ENCODE measurements around the gene OLA1.

The OLA1 gene

DNA sequence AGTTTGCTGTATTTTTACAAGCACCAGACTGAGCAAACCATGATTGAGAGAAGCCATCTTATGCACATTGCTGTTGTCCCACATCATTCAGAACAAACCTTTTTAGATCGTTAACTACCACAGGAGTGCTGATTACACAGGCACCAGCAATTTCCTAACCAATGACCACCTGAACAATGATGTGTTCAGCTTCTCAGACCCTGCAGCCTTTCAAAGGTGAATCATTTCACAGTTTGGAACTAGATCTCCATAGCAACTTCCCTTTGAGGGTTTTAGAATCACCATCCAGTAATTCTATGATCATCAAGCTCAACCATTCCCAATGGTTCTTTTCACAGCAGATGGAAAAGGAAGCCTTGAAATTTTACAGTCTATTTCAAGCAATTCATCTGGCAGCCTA is 71.4 kb downstream of the OLA1 start:
- no peak for DNase-seq

DNA sequence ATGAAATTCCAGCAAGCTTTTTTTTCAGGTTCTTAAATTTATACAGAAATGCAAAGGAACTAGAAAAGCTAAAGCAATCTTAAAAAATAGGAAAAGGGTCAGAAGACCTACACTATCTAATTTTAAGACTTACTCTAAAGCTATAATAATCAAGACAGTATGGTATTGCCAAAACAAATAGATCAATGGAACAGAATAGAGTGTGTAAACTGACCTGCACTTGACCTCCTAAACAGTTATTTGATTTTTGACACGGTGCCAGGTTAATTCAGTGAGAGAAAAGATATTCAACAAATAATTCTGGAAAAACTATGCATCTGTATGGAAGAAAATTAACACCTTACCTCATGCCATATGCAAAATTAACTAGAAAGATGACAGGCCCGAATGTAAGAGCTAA is 73.6 kb downstream of the OLA1 start:
- DNase-seq: no peak

DNA sequence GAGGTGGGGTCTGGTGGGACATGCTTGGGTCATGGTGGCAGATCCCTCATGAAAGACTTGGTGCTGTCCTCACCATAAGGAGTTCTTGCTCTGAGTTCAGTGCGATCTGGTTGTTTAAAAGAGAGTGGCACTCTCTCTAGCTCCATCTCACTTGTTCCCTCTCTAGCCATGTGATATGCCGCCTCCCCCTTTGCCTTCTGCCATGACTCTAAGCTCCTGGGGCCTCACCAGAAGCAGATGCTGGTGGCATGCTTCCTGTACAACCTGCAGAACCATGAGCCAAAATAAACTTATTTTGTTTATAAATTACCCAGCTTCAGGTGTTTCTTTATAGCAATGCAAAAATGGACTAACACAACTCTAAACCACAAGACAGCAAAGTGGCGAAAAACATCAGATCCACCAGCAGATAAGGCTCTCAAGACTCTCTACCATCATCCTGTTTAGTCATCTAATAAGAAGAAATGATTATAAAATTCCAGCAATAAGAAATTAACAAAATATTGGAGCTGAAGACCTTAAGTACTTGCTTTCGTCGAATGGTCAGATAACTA is 75.5 kb downstream of the OLA1 start:
- DNase-seq: no peak

DNA sequence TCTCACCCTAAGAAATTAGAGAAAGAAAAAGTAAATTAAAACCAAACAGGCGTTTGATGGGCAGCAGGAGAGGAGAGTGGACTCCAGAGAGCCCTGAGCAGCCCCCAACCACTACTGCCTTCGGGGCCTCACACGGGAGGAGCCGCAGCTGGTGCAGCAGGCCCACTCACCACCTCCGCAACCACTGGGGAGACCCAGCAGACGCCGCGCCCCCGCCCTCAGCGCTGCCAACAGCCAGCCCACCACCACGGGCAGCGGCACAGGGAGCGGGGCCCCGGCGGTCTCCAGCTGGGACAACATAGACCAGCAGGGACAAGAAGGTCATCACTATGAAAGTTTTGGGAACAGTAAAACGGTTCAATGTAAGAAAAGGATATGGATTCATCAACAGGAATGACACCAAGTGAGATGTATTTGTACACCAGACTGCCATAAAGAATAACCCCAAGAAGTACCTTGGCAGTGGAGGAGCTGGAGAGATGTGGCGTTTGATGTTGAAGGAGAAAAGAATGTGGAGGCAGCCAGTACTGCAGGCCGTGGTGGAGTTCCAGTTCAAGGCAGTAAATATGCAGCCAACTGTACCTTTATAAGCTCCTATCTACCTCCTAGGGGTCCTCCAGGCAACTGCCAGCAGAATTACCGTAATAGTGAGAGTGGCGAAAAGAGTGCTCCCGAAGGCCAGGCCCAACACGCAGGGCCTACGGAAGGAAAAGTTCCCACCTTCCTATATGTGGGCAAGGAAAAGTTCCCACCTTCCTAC is 76.5 kb downstream of the OLA1 start:
- DNase-seq: no peak

DNA sequence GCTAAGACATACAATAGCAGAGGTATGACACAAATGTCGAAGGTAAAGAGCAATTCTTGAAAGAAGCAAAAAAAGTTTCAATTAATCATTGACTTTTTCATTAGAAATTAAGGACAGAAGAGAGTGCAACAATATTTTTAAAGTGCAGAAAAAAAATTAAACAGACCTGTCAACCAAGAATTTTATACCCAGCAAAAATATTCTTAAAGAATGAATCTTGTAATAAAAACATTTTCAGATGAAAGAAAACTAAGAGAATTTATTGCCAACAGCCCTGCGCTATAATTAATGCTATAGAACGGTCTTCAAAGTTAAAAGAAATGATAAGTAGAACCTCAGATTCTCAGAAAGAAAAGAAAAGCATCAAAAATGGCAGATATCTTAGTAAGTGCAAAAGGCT is 79.0 kb downstream of the OLA1 start:
- no peak for DNase-seq

DNA sequence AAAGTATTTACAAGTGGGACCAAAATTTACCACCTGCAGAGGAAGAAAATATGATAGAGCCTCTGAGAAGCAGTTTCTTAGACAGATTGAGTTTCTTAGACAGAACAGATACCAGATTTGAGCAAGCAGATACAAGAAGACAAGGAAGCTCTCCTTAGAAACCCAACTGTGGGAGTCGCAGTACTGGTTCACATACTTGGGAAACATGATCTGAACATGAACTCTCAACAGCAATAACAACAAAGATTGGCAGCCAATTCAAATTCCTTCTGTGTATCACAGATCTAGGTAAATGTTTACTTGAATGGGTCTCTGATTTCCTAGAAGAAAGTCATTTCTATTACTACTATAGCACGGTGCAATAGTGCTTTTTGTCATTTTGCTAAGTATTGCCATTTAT is 82.1 kb downstream of the OLA1 start:
- no peak for DNase-seq

DNA sequence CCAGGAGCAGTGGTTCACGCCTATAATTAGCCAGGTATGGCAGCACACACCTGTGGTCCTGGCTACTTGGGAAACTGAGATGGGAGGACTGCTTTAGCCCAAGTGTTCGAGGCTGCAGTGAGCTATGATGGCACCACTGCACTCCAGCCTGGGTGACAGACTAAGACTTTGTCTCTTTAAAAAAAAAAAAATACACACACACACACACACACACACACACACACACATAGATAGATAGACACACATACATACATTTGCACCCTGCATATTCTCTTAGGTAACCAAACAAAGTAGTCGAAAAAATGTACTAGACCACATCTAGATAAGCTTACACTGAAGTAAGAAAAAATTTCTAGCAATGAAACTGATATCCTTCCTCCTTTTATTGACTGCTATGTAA is 86.8 kb downstream of the OLA1 start:
- no peak for DNase-seq

DNA sequence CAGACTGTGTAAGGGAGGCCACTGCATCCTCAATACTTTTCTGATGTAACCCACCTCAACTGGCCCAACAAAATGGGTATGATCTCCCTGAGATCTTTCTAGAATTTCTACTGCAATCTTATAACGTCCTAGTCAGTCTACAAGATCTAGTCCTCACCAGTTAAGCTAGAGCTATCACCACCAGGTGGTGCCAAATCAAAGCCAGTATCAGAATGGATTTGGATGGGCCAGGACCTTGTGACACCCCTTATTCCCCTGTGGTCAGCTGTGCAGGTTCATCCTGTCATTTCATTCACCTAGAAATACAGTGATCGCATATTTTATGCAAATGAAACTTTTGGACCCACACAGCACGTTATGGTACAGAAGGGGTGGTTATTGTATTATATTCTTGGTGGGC is 90.3 kb downstream of the OLA1 start:
- DNase-seq: no peak

DNA sequence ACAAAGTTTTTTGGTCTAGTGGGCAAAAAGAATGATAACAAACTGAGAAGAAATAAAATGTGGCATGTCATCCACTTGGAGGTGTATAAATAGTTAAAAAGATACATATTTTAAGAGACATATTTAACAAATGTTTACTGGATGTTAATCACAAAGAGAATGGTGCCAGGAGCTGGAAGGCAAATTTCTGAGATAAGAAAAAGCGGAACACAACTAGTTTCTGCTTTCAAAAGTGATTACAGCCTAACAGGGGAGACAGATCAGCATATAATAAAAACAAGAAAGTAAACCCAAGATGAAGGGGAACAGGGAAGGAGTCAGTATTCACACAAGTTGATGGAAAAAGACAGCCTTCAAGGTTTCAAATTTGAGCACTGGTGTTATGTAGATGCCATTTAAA is 91.3 kb downstream of the OLA1 start:
- DNase-seq: no peak

DNA sequence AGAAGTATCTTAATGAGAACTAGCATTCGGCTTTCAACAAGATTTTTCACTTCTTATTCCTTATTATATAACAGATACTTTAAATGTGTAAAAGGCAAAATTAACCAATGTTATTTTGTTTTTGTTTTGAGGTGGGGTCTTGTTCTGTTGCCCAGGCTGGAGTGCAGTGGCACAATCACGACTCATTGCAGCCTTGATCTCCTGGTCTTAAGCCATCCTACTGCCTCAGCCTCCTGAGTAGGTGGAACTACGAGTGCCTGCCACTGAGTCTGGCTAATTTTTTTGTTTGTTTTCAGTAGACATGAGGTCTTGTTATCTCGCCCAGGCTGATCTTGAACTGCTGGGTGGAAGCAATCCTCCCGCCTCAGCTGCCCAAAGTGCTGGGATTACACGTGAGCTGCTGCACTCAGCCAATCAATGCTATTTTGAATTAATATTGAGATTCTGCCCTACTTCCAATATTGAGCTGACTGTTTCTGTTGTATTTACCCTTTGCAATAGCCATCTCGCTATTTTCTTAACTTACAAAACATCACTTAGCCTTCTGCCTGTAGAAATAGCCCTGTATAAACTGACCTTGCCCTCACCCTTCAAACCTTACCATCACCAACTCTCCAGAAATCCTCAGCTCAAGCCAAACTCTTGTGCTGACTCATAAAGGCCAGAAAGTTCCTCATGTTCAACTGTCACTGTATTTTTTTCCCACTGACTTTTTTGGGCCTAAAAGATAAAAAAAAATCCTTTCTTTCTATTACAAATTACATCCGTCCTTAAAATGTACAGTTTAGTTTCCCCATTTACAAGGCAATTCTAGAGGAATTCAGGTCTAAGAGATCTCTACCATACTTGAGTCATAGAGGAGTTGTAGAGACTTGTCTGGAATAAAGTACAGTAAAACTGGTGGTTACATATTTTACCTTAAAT is 94.3 kb downstream of the OLA1 start:
- DNase-seq: no peak

DNA sequence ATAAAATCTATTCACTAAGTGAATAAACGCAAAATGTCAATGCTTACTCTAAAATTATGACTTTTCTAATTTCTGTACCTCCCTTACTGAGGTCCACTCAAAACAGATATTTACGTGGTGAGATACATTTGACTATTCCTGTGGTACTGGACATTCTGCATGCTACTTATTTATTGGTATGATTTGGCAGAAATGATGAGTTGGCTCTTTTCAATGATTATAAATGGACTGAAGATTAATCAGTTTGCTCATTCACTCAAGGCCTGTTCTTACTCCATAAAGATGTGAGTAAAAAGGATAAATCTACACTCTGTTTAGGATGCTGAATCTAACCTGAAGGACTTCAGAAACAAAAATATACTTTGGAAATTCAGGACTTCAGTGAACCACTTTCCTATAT is 98.8 kb downstream of the OLA1 start:
- DNase-seq: no peak

DNA sequence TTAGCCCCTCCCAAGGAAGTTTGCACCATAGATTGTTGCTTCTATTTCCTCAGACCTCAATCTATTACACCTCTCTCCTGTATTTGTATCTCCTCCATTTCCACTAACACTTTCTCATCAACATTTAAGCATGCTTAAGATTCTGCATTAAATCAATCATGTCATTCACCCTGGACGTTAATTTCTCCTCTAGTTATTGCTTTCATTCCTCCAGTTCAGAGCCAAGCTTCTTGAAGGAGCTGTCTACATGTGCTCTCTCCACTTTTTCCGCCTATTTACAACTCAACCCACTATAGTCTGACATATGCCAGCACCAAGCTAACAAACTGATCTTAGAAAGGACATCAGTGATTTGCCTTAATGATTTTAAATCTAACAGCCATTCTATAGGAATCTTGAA is 99.5 kb downstream of the OLA1 start:
- no peak for DNase-seq

DNA sequence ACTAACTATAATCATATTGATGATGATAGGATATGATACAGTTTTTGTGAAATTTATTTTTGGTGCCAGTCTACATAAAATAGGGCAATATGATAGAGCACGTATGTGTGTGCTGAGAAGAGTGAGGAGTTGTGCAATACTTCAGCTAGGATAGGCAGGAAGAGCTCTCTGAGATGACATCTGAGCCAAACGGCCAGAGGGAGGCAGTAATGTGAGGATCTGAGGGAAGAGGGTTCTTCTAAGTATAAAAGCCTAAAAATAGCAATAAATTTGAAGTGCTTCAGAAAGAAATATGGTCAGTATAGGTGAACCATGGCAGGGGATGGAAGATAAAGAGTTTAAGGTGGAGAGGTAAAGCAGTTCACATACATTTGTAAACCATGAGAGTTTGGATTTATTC is 102.5 kb downstream of the OLA1 start:
- no peak for DNase-seq

DNA sequence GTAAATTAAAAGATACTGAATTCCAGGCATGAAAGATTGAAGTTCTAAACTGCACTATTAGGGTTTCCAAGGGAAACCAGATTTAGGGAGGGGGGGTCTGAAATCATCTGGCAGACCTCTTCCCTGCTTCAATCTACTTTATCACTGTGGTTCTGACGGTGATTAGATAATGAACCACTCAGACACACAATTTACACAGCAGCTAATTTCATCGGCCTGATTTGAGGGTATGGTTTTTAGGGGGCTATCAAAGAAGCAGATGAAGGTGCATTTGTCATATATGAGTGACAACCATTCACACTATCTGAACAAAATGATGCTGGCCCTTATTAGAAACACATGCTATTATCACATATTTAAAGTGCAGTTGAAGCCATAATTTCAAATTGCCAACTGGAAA is 106.0 kb downstream of the OLA1 start:
- DNase-seq: no peak

DNA sequence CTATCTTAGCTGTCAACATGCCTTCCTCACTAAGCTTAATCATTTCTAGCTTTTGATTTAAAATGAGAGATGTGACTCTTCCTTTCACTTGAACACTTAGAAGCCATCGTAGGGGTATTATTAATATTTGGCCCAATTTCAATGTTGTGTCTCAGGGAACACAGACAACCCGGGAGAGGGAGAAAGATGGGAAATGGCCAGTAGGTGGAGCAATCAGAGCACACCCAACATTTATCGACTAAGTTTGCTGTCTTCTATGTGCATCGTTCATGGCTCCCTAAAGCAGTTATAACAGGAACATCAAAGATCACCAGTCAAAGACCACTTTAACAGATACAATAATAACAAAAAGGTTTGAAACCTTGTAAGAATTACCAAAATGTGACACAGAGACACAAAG is 110.2 kb downstream of the OLA1 start:
- no peak for DNase-seq

DNA sequence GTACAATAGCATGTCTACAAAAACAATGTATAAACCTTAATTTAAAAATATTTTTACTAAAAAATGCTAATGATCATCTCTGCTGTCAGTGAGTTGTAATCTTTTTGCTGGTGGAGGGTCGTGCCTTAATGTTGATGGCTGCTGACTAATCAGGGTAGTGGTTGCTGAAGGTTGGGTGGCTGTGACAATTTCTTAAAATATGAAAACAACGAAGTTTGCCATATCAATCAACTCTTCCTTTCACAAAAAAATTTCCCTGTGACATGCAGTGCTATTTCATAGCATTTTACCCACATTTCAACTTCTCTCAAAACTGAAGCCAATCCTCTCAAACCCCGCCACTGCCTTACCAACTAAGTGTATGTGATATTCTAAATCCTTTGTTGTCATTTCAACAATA is 112.4 kb downstream of the OLA1 start:
- no peak for DNase-seq

DNA sequence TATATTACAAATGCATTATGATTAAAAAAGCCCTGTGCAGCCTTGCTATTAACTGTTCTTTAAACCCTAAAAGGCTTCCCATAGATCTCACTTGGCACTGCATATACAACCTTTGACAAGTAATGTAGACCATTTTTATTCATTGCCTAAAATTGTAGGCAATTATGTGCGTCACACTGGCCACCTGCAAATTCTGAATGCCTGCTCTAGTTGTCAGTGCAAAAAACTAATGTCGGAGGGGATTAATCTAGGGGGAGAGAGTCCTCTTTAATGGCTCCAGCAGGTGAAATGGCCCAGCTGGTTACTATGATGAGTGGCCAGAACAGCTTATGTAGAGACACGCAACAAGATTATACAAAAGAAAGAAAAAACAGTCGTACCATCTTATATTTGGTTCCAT is 123.2 kb downstream of the OLA1 start:
- no peak for DNase-seq

DNA sequence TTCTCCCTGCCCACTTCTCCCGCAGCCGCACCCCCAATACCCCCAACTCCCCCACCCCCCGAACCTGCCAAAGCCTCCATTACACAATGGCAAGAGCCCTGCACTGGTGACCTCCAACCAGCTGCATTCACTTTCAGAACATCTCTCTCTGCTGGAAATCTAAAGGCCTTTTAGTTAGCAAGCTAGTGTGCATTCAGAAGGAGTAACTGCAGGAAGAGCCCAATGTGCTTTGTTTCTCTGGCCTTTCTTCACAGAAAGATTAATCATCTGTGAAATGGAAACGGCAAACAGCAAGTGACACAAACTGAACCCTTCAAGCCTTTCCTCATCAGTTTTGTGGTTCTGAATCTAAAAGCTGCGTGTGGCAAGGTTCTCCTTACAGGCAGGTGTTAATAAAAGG is 124.2 kb downstream of the OLA1 start:
- no peak for DNase-seq

DNA sequence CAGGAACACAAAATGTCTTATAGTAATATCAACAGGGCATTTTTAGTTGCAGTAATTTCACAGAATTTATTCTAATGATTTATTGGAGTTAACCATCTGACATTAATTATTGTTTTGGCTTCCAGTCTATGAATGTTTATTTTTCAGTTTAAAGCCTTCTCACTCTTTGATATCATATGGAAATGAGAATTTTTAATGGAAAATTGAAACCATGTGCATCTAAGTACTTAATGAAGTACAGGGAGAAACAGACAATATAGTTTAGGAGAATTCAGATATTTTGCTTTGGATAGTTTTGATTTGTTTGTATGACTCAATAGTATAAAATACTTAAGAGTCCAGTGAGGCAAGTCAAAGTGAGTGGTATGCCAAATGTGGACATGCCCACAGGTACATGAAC is 126.1 kb downstream of the OLA1 start:
- no peak for DNase-seq

DNA sequence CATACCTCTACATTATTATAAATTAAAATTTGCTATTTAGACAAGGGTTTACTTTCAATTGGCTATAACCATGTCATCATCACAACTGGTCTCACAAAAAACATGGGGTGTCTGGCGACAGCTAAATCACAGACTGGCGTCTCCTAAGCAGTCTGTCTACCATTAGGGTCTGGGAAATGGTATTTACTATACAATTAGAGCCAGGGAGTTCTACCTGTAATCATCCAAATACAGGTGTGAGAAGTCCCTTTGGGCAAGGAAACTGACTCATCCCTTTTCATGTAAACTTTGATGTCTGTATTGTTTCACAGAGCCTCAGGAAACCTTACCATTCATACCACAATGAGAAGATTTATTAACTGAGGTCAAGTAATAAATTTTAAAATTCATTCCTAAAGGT is 126.7 kb downstream of the OLA1 start:
- no peak for DNase-seq

DNA sequence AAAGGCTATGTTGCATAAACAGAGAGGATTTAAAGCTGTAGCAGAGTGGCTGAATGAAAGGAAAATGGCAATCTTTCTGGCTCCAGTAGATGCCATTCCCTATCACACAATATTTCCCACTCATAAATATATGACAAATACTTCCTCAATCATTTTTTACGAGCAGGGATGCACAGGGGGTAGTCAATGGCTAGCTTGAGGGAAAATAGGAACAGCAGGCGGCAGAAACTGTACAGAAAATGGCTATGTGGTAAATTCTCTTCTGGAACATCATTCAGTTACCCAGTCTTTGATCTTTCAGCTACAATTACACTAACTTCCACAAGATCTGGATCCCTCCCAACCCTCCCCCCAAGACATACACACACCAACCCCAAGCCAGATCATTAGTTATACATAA is 127.2 kb downstream of the OLA1 start:
- no peak for DNase-seq

DNA sequence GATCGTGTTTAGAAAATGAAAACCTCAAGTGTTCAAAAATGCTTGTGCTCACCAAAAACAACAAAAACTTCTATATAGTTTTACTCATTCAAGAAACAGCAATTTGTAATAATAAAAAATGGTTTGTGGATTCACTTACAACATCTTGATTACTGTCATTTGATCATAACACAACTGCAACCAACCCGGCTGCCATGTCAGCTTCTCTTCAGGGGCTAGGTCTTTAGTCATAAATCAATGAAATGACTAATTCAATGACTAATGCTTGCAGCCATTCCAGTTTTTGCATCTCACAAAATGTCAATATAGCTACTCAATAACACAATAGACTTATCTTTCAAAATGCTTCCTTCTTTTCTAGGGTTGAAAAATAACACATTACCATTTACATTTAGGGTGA is 128.0 kb downstream of the OLA1 start:
- peak; percentile 44 for DNase-seq

DNA sequence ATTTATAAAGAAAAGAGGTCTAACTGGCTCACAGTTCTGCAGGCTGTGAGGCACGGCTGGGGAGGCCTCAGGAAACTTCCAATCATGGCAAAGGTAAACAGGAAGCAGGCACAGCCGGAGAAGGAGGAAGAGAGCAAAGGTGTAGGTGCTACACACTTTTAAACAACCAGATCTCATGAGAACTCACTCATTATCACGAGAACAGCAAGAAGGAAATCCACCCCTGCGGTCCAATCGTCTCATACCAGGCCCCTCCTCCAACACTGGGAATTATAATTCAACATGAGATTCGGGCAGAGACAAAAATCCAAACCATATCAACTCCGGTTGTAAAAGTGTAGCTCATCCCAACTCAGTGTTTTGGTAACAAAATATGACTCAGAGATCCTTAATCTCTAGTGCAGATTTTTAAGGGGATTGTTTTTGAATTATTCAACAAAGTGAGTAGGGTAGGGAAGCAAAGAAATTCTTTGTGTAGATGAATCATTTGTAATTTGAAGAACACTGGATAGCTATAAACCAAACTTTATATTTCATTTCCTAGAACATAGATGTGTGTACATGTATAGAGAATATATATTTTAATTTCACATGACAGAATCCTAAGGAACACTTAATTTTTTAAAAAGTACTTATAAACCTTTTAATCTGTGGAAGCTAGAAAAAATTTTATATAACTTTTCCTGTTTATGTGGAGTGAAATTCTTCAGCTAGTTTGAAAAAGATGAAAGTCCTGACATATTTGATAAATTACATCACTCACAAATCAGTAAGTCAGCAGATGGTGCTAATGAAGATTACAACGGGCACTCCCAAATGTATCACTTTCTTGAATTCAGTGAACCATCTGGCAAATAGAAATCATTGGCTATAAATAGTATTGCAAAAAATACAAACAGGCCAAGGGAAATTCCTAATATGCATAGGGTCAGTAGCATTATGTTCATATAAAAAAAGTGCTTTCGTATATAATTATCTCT is 130.1 kb downstream of the OLA1 start:
- DNase-seq: no peak
